Skeletal muscle tissue (tissue), 4 donors: Measurements from ENCODE around the gene ABCG1. TPM values are rescaled to one million over a fixed set of nuclear protein-coding genes. Genes with fewer than 3 reads are reported as not detected.

Experiments
- H3K27ac ChIP-seq: one replicate; pipeline ENCODE4 v1.7.0; 2013; ENCODE audit warnings: mild to moderate bottlenecking, low read depth, low read length, inconsistent platforms
- H3K27me3 ChIP-seq, 3 donors: one replicate each; pipeline ENCODE4 v1.7.0; 2013; ENCODE audit warnings: low read length in 3 of 3; ENCODE audit not compliant: control insufficient read depth in 3 of 3, insufficient read depth in 3 of 3
- H3K36me3 ChIP-seq, 3 donors: one replicate each; pipeline ENCODE4 v1.7.0; 2013; ENCODE audit warnings: low read length in 3 of 3; ENCODE audit not compliant: control insufficient read depth in 3 of 3, insufficient read depth in 3 of 3
- H3K4me1 ChIP-seq, 3 donors: one replicate each; pipeline ENCODE4 v1.7.0; 2013; ENCODE audit warnings: low read length in 3 of 3, mild to moderate bottlenecking in 3 of 3; ENCODE audit not compliant: control insufficient read depth in 3 of 3, insufficient read depth in 3 of 3
- H3K4me3 ChIP-seq, 3 donors: one replicate each; pipeline ENCODE4 v1.7.0; 2013; ENCODE audit warnings: low read length in 3 of 3
- H3K9ac ChIP-seq, 3 donors: one replicate each; pipeline ENCODE4 v1.7.0; 2013; ENCODE audit warnings: low read length in 3 of 3, mild to moderate bottlenecking in 3 of 3, moderate library complexity in 2 of 3, low read depth in 1 of 3
- H3K9me3 ChIP-seq, 3 donors: one replicate each; pipeline ENCODE4 v1.7.0; 2013; ENCODE audit warnings: low read length in 3 of 3; ENCODE audit not compliant: control insufficient read depth in 3 of 3
- total RNA-seq: library from RNA; depleted of rRNA; stranded (reverse); fragments of >200 nt; gene quantifications from one replicate; pipeline ENCODE4 v1.2.3, GENCODE V29; 2014
- donor health status: Osteomylitis.

ABCG1 gene
- total RNA-seq, 1 donor from 2014 or later, result 20.4 TPM

DNA sequence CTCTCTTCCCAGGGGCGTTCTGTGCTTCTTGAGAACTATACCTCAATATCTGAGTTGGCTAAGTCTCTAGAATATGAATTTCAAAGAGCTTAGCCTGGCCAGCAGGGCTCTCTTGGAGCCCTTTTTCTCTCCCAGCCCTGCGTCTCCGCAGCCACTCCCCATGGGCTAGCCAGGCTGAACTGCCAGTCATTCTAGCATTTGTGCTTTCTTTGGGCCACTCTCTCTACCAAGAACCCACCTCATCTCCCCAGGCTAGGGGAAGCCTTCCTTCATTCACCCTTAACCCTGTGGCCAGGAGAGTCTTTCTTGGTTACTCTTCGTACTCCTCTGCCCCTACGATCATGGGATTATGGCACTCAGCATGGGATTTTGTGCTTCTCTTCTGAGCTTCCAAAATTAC is 18.2 kb downstream of the ABCG1 start:
- Histone ChIP-seq H3K9me3 (no peaks in the 10 kb centered on the region), H3K27ac (peak overlapping the region; percentile 99), H3K4me1 (peaks cover 74 to 84% (median 80%) of the 10 kb centered on the region in 3 donors), H3K9ac (peak overlapping the region in 2 of 3 donors; percentile 85 to 95), H3K4me3 (peak overlapping the region in 1 of 3 donors; percentile 29), H3K27me3 (no peaks in the 10 kb centered on the region), H3K36me3 (no peaks in the 10 kb centered on the region)

GRCh38 chr21:42237577-42237976 is 18.6 kb downstream of the ABCG1 start:
- H3K4me3 ChIP-seq, result no peak overlapping the region
- H3K9me3 ChIP-seq, result no peaks in the 10 kb centered on the region
- no peaks in the 10 kb centered on the region for H3K27me3 ChIP-seq
- peak overlapping the region; percentile 99 for H3K27ac ChIP-seq
- H3K36me3 ChIP-seq, result no peaks in the 10 kb centered on the region
- H3K9ac ChIP-seq, result peak overlapping the region in 2 of 3 donors; percentile 41 to 85
- H3K4me1 ChIP-seq, result peaks cover 70 to 79% (median 76%) of the 10 kb centered on the region in 3 donors

DNA sequence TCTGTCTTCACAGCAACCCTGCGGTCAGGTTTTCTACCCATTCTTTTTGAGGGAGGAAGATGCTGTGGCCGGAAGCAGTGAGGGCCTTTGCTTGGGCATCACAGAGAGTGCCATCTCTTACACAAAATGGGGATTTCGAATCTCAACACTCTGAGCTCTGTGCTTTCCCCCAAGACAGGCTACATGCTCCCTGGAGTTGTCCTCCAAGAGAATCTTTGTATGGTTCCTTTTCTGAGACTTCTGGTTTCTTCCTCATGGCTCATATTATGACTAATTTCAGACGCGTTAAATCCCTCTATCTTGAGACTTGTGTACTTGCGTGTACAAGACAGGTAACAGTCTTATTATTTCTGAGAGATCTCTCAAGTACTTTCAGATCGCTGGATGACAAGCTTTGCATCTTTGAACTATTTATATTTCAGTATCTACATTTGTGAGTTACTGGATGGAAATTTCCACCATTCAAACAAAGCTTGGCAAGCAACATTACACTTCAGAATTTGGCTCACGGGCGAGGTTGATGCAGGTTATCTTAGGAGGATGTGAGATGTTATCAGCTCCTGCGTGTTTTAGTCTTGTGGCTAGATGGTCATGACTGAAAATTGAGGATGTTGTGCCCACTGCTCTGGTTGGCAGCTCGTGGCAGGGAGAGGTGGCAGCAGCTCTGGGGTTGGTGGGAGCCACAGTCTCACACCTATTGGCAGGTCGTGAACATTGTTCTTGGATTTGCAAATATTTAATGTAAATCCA is 19.4 kb downstream of the ABCG1 start:
- H3K27me3 ChIP-seq, result no peaks in the 10 kb centered on the region
- H3K9me3 ChIP-seq, result no peaks in the 10 kb centered on the region
- no peaks in the 10 kb centered on the region for H3K36me3 ChIP-seq
- H3K27ac ChIP-seq, result no peak overlapping the region
- no peak overlapping the region for H3K4me3 ChIP-seq
- peaks cover 62 to 72% (median 72%) of the 10 kb centered on the region in 3 donors for H3K4me1 ChIP-seq
- peak overlapping the region in 1 of 3 donors; percentile 2 for H3K9ac ChIP-seq

DNA sequence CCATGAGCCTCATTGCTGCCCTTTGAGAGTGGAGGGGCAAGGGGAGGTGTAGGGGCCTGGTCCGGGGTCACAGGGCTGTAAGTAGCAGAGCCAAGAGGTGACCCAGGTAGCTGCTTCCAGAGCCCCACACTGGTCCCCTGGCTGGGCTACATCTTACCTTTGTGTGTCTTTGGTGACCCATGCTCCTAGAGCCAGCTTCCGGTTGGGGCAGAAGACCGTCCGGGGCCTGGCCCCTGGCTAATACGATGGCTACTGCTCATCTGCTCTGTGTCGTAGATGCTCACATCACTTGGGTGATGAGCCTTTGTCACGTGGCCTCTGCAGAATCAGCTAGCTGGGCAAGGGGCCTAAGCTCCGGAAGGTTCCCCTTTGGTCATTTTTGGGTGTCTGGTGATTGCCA is 20.6 kb downstream of the ABCG1 start:
- Histone ChIP-seq H3K4me3 (no peak overlapping the region), H3K4me1 (peaks cover 56 to 66% (median 64%) of the 10 kb centered on the region in 3 donors), H3K27ac (no peak overlapping the region), H3K27me3 (no peaks in the 10 kb centered on the region), H3K9me3 (no peaks in the 10 kb centered on the region), H3K9ac (no peak overlapping the region), H3K36me3 (no peaks in the 10 kb centered on the region)

GRCh38 chr21:42239973-42240372 is 21.0 kb downstream of the ABCG1 start:
- Histone ChIP-seq H3K36me3 (no peaks in the 10 kb centered on the region), H3K9me3 (no peaks in the 10 kb centered on the region), H3K27ac (no peak overlapping the region), H3K4me3 (no peak overlapping the region), H3K4me1 (peaks cover 59 to 68% (median 66%) of the 10 kb centered on the region in 3 donors), H3K27me3 (no peaks in the 10 kb centered on the region), H3K9ac (no peak overlapping the region)

GRCh38 chr21:42242611-42243010 is 23.7 kb downstream of the ABCG1 start:
- Histone ChIP-seq H3K9ac (no peak overlapping the region), H3K9me3 (no peaks in the 10 kb centered on the region), H3K4me3 (no peak overlapping the region), H3K4me1 (peaks cover 43 to 55% (median 48%) of the 10 kb centered on the region in 3 donors), H3K27me3 (no peaks in the 10 kb centered on the region), H3K36me3 (peaks cover 0 to under 1% (median 0%) of the 10 kb centered on the region in 3 donors), H3K27ac (no peak overlapping the region)

GRCh38 chr21:42243026-42243425 is 24.1 kb downstream of the ABCG1 start:
- no peaks in the 10 kb centered on the region for H3K9me3 ChIP-seq
- H3K9ac ChIP-seq, result no peak overlapping the region
- no peak overlapping the region for H3K4me3 ChIP-seq
- peaks cover 0 to 2% (median 0%) of the 10 kb centered on the region in 3 donors for H3K36me3 ChIP-seq
- no peaks in the 10 kb centered on the region for H3K27me3 ChIP-seq
- no peak overlapping the region for H3K27ac ChIP-seq
- peaks cover 40 to 51% (median 44%) of the 10 kb centered on the region in 3 donors for H3K4me1 ChIP-seq

- Histone ChIP-seq H3K9ac (no peak overlapping the region), H3K36me3 (peaks cover 0 to 2% (median 0%) of the 10 kb centered on the region in 3 donors)
Observed at GRCh38 chr21:42245331-42246193, 26.6 kb downstream of the ABCG1 start.

DNA sequence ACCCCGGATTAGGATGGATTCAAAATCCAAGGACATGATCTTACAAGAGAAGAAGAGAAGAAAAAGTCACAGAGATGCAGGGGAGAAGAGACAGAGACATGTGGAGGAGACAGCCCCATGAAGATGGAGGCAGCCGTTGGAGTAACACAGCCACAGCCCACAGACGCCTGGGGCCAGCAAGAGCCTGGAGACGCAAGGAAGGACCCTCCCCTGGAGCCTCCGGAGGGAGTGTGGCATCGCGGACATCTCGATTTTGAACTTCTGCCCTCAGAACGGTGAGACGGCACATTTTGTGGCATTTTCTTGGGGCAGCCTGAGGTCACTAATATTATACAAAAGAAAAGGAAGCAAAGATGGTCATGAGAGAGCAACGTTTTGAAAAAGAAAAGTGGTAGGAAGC is 28.8 kb downstream of the ABCG1 start:
- H3K36me3 ChIP-seq, result peaks cover 0 to 2% (median 0%) of the 10 kb centered on the region in 3 donors
- peaks cover 43 to 50% (median 48%) of the 10 kb centered on the region in 3 donors for H3K4me1 ChIP-seq

More at GRCh38 chr21:42245331-42246193, 26.6 kb downstream of the ABCG1 start:
- Histone ChIP-seq H3K9me3 (no peaks in the 10 kb centered on the region), H3K27me3 (no peaks in the 10 kb centered on the region), H3K4me3 (no peak overlapping the region), H3K27ac (no peak overlapping the region), H3K4me1 (peaks cover 31 to 35% (median 33%) of the 10 kb centered on the region in 3 donors)

More for the DNA sequence above, 28.8 kb downstream of the ABCG1 start:
- Histone ChIP-seq H3K4me3 (no peak overlapping the region), H3K9me3 (no peaks in the 10 kb centered on the region), H3K27ac (no peak overlapping the region), H3K9ac (no peak overlapping the region), H3K27me3 (no peaks in the 10 kb centered on the region)
